Suprapubic skin (tissue), 4 donors: ENCODE measurements around the gene SERF2.

ENCODE experiments used
- CTCF ChIP-seq, 2 donors: fragments of 200-600 bp in 1 of 2; fragments of 450-650 bp in 1 of 2; sonication (generic) in 1 of 2; IDR thresholded peaks; one replicate each; pipeline ENCODE4 v1.5.1; 2016 to 2019; ENCODE audit warnings: antibody characterized with exemption in 2 of 2, mild to moderate bottlenecking in 1 of 2, moderate library complexity in 1 of 2
- EP300 ChIP-seq: sonication (generic); formaldehyde crosslinking; IDR thresholded peaks from one replicate; pipeline ENCODE4 v1.6.1; 2017; ENCODE audit warnings: antibody characterized with exemption
- POLR2A ChIP-seq, 2 donors: fragments of 450-650 bp; IDR thresholded peaks; one replicate each; pipeline ENCODE4 v1.6.1; 2017; ENCODE audit warnings: antibody characterized with exemption in 2 of 2, mild to moderate bottlenecking in 2 of 2, moderate library complexity in 2 of 2
- POLR2AphosphoS5 ChIP-seq, 3 donors: sonication (generic); formaldehyde crosslinking; IDR thresholded peaks; one replicate each; pipeline ENCODE4 v1.6.1; 2017; ENCODE audit warnings: antibody characterized with exemption in 3 of 3

- TF ChIP-seq CTCF (IDR thresholded peaks at IDR 0.05) (no peak), POLR2A (IDR thresholded peaks at IDR 0.05) (peak in 1 of 2 donors; percentile 85), POLR2AphosphoS5 (IDR thresholded peaks at IDR 0.05) (peak; percentile 49 to 88 (median 77)), EP300 (no peak)
These were observed 32.5 kb downstream of the SERF2 start, which contains the start of gene MFAP1 for GRCh38 chr15:43824302-43825246.
